Mesenchymal stem cell (in vitro differentiated cells and primary cell): ENCODE data around the gene FKBP15.

Experiments used
- DNase-seq: peaks from one replicate; pipeline ENCODE4 v3.0.0-alpha.2; 2013
- H2AFZ ChIP-seq: one replicate; pipeline ENCODE4 v1.6.1; 2013; ENCODE audit warnings: low read depth, mild to moderate bottlenecking, control low read depth, inconsistent platforms, low read length, moderate library complexity
- H2AK5ac ChIP-seq: 2 replicates; pipeline ENCODE4 v1.6.1; 2013; ENCODE audit warnings: low read length, moderate library complexity, mild to moderate bottlenecking, inconsistent platforms; ENCODE audit not compliant: severe bottlenecking
- H2BK120ac ChIP-seq: one replicate; pipeline ENCODE4 v1.6.1; 2013; ENCODE audit warnings: low read depth, mild to moderate bottlenecking, inconsistent platforms, low read length, moderate library complexity
- H2BK12ac ChIP-seq, 2 experiments: one replicate each; pipeline ENCODE4 v1.6.1; 2013; ENCODE audit warnings: inconsistent platforms in 2 of 2, low read length in 2 of 2, mild to moderate bottlenecking in 2 of 2, moderate library complexity in 2 of 2, control low read depth in 1 of 2
- H2BK15ac ChIP-seq: one replicate; pipeline ENCODE4 v1.6.1; 2013; ENCODE audit warnings: mild to moderate bottlenecking, low read depth, inconsistent platforms; ENCODE audit not compliant: poor library complexity, severe bottlenecking
- H2BK5ac ChIP-seq: 2 replicates; pipeline ENCODE4 v1.6.1; 2013; ENCODE audit warnings: low read depth, mild to moderate bottlenecking, low read length, control low read depth, inconsistent platforms; ENCODE audit not compliant: poor library complexity, severe bottlenecking
- H3K14ac ChIP-seq, 2 experiments: one replicate each; pipeline ENCODE4 v1.6.1; 2013; ENCODE audit warnings: inconsistent platforms in 2 of 2, low read length in 2 of 2, control low read depth in 1 of 2, mild to moderate bottlenecking in 1 of 2, moderate library complexity in 1 of 2
- H3K18ac ChIP-seq, 2 experiments: one replicate each; pipeline ENCODE4 v1.6.1; 2013; ENCODE audit warnings: inconsistent platforms in 2 of 2, low read length in 2 of 2, control low read depth in 1 of 2, low read depth in 1 of 2, mild to moderate bottlenecking in 1 of 2
- H3K23ac ChIP-seq, 2 experiments: one replicate each; pipeline ENCODE4 v1.6.1; 2013; ENCODE audit warnings: inconsistent platforms in 2 of 2, low read length in 2 of 2, mild to moderate bottlenecking in 2 of 2, moderate library complexity in 2 of 2, control low read depth in 1 of 2
- H3K27ac ChIP-seq: 2 replicates; pipeline ENCODE4 v1.5.1; 2013; ENCODE audit warnings: mild to moderate bottlenecking, moderate library complexity, low read length, control low read depth, inconsistent platforms; ENCODE audit not compliant: poor library complexity, severe bottlenecking
- H3K27me3 ChIP-seq, 2 experiments: 2 replicates each; pipeline versions ENCODE4 v1.6.1 to v1.7.0; 2013; ENCODE audit warnings: low read length in 2 of 2, mild to moderate bottlenecking in 2 of 2, moderate library complexity in 2 of 2, control low read depth in 1 of 2, inconsistent platforms in 1 of 2; ENCODE audit not compliant: control insufficient read depth in 1 of 2, insufficient read depth in 1 of 2
- H3K36me3 ChIP-seq, 2 experiments: 2 replicates each; pipeline versions ENCODE4 v1.6.1 to v1.7.0; 2013; ENCODE audit warnings: low read length in 2 of 2, control low read depth in 1 of 2, inconsistent platforms in 1 of 2, low read depth in 1 of 2, mild to moderate bottlenecking in 1 of 2; ENCODE audit not compliant: insufficient read depth in 2 of 2, control insufficient read depth in 1 of 2
- H3K4ac ChIP-seq, 2 experiments: one replicate each; pipeline ENCODE4 v1.6.1; 2013; ENCODE audit warnings: inconsistent platforms in 2 of 2, low read length in 2 of 2, mild to moderate bottlenecking in 2 of 2, moderate library complexity in 2 of 2, control low read depth in 1 of 2, low read depth in 1 of 2
- H3K4me1 ChIP-seq: 2 replicates; pipeline ENCODE4 v1.6.1; 2013; ENCODE audit warnings: low read depth, low read length, control low read depth; ENCODE audit not compliant: control insufficient read depth, insufficient read depth
- H3K4me2 ChIP-seq: 2 replicates; pipeline ENCODE4 v1.6.1; 2013; ENCODE audit warnings: low read length, mild to moderate bottlenecking, inconsistent platforms; ENCODE audit not compliant: poor library complexity, severe bottlenecking
- H3K4me3 ChIP-seq, 2 experiments: 2 replicates each; pipeline versions ENCODE4 v1.5.1 to v1.7.0; 2013; ENCODE audit warnings: low read length in 2 of 2, mild to moderate bottlenecking in 2 of 2, control low read depth in 1 of 2, low read depth in 1 of 2; ENCODE audit not compliant: insufficient read depth in 1 of 2
- H3K79me1 ChIP-seq: replicated peaks from 2 replicates; pipeline ENCODE4 v1.6.1; 2013; ENCODE audit warnings: mild to moderate bottlenecking, control low read depth, low read length, inconsistent platforms; ENCODE audit not compliant: poor library complexity, severe bottlenecking
- H3K9ac ChIP-seq: 2 replicates; pipeline ENCODE4 v1.7.0; 2013; ENCODE audit warnings: mild to moderate bottlenecking, low read length, moderate library complexity
- H3K9me3 ChIP-seq: 2 replicates; pipeline ENCODE4 v1.7.0; 2013; ENCODE audit warnings: mild to moderate bottlenecking, low read length; ENCODE audit not compliant: control insufficient read depth
- H4K8ac ChIP-seq: one replicate; pipeline ENCODE4 v1.6.1; 2013; ENCODE audit warnings: inconsistent platforms, mild to moderate bottlenecking, low read length, moderate library complexity
- H4K91ac ChIP-seq: one replicate; pipeline ENCODE4 v1.6.1; 2013; ENCODE audit warnings: mild to moderate bottlenecking, low read length, inconsistent platforms
- WGBS: methylation state at CpG from one replicate; pipeline ENCODE4 v1.1.7; 2013; ENCODE audit warnings: mixed read lengths; 5-methylcytosine and 5-hydroxymethylcytosine counted together

The FKBP15 gene

GRCh38 chr9:113152699-113153098, 68.4 kb downstream of the FKBP15 start:
- Histone ChIP-seq H3K9ac (peak overlapping the region; percentile 94), H2BK5ac (no peak overlapping the region), H3K4me1 (peaks cover 12% of the 10 kb centered on the region), H2BK120ac (no peak overlapping the region), H3K36me3 (peaks cover 6 to 40% of the 10 kb centered on the region in 2 experiments), H3K4me2 (no peak overlapping the region), H2BK12ac (no peak overlapping the region), H4K91ac (no peak overlapping the region), H3K79me1 (peaks cover 7% of the 10 kb centered on the region), H3K4ac (no peak overlapping the region), H3K27me3 (no peaks in the 10 kb centered on the region), H2AFZ (no peak overlapping the region), H3K23ac (peak overlapping the region in 1 of 2 experiments; percentile 56), H3K4me3 (peak overlapping the region in 1 of 2 experiments; percentile 92), H2AK5ac (no peak overlapping the region), H2BK15ac (no peak overlapping the region), H3K9me3 (no peaks in the 10 kb centered on the region), H3K18ac (no peak overlapping the region), H3K27ac (no peak overlapping the region), H4K8ac (no peak overlapping the region), H3K14ac (no peak overlapping the region)
- DNase-seq: no peak
- WGBS: 100% methylated on average over 3 of the region's 3 CpGs

DNA sequence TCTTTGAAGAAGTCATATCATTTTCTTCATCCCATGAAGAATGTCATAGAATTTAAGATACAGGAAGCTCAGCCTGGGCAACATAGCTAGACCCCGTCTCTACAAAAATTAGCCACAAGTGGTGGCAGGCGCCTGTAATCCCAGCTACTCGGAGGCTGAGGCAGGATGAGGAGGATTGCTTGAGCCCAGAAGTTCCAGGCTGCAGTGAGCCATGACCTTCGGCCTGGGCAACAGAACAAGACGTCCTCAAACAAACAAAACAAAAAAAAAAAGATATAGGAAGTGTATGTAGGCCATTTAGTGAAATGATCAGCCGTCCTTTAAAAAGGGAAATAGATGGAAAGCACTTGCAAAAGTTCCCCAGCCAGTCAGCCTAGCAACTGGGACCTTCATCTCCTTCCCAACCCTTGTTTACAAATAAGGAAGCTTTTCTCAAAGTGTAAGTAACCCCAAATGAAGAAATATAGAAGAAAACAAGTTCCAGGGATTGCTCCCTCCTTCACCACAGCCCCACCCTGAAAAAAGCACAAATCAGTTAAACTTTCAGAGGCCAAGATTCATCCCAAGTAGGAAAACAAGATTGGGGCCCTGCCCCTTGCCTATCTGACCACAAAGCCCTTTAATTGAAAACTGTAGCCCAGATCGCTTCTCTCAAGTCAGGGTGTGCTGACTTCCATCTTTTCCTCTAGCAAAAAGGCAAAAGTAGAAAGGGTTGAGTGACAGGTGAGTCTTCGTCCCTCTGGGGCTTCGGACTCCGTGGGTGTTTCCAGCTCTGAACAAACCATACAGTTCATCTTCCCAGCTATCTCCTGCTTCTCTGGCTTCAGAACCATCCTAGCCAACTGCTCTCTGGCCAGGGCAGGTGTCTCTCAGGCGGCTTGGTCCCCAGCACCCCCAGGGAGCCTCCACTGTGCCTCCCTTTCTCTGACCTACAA, 69.1 kb downstream of the FKBP15 start:
- H2BK5ac ChIP-seq: no peak overlapping the region
- WGBS: 79% methylated on average over 10 of the region's 11 CpGs
- peak overlapping the region; percentile 65 for H2AK5ac ChIP-seq
- no peak for DNase-seq
- no peak overlapping the region for H3K14ac ChIP-seq
- H3K4me2 ChIP-seq: peak overlapping the region; percentile 96
- H2BK120ac ChIP-seq: no peak overlapping the region
- H2AFZ ChIP-seq: no peak overlapping the region
- H2BK12ac ChIP-seq: no peak overlapping the region
- no peak overlapping the region for H3K18ac ChIP-seq
- peaks cover 12% of the 10 kb centered on the region for H3K4me1 ChIP-seq
- peak overlapping the region in 1 of 2 experiments; percentile 27 for H3K23ac ChIP-seq
- H2BK15ac ChIP-seq: no peak overlapping the region
- H3K4ac ChIP-seq: no peak overlapping the region
- no peaks in the 10 kb centered on the region for H3K9me3 ChIP-seq
- H4K8ac ChIP-seq: no peak overlapping the region
- peaks cover 0 to 5% of the 10 kb centered on the region in 2 experiments for H3K27me3 ChIP-seq
- H3K36me3 ChIP-seq: peaks cover under 1 to 33% of the 10 kb centered on the region in 2 experiments
- peak overlapping the region; percentile 94 for H3K9ac ChIP-seq
- peaks cover 7% of the 10 kb centered on the region for H3K79me1 ChIP-seq
- H3K27ac ChIP-seq: no peak overlapping the region
- H3K4me3 ChIP-seq: peak overlapping the region in 1 of 2 experiments; percentile 92
- no peak overlapping the region for H4K91ac ChIP-seq

GRCh38 chr9:113150670-113151611, 70.1 kb downstream of the FKBP15 start, which contains the start of gene SLC31A2:
TSS of gene SLC31A2 (plus strand) at chr9:113151007. CDS start at chr9:113151075, 68 bp downstream.
- Histone ChIP-seq H2AK5ac (no peak within 1 kb of the TSS), H3K27ac (no peak within 1 kb of the TSS), H3K4me1 (peaks cover 12% of the 10 kb centered on the region), H2BK120ac (no peak within 1 kb of the TSS), H3K79me1 (peaks cover 7% of the 10 kb centered on the region), H3K9ac (peak within 1 kb of the TSS; percentile 94), H2AFZ (peak within 1 kb of the TSS; percentile 97), H3K36me3 (peaks cover 0 to 23% of the 10 kb centered on the region in 2 experiments), H3K4me3 (peak within 1 kb of the TSS; percentile 85 to 92), H2BK5ac (no peak within 1 kb of the TSS), H3K27me3 (peaks cover 1 to 8% of the 10 kb centered on the region in 2 experiments), H2BK12ac (peak within 1 kb of the TSS in 1 of 2 experiments; percentile 50), H2BK15ac (peak within 1 kb of the TSS; percentile 89), H3K9me3 (no peaks in the 10 kb centered on the region), H3K14ac (peak within 1 kb of the TSS in 1 of 2 experiments; percentile 83), H4K91ac (peak within 1 kb of the TSS; percentile 21), H3K18ac (peak within 1 kb of the TSS; percentile 78 to 87), H3K4me2 (peak within 1 kb of the TSS; percentile 96), H4K8ac (peak within 1 kb of the TSS; percentile 69), H3K23ac (no peak within 1 kb of the TSS), H3K4ac (peak within 1 kb of the TSS; percentile 47 to 86)
- peak; percentile 85 for DNase-seq
- WGBS: 1% methylated on average over 84 of the region's 87 CpGs
